B cell (primary cell): Measurements from ENCODE around the gene SYMPK. TPM values are rescaled to one million over a fixed set of nuclear protein-coding genes. Genes with fewer than 3 reads are reported as not detected.

ENCODE experiments used
- ATAC-seq: fragments of 200-7000 bp; cut with Tn5 transposase; one replicate; pipeline ENCODE4 v1.10.0; 2021; ENCODE audit warnings: low read depth, mild to moderate bottlenecking, moderate number of reproducible peaks, moderate library complexity
- CTCF ChIA-PET: fragments of 350-600 bp; sonication (Branson Sonifier 250); formaldehyde crosslinking; loops from one replicate; lab custom pipeline; 2021; ENCODE audit warnings: antibody characterized with exemption, inconsistent platforms; lab: Charles Lee
- POLR2A ChIA-PET: fragments of 350-600 bp; sonication (Branson Sonifier 250); formaldehyde crosslinking; loops from one replicate; lab custom pipeline; 2021; ENCODE audit warnings: antibody characterized with exemption; lab: Charles Lee
- DNase-seq: peaks from one replicate; pipeline ENCODE4 v3.0.0; 2013
- H2AFZ ChIP-seq: 2 replicates; pipeline ENCODE4 v1.6.1; 2012; ENCODE audit warnings: mild to moderate bottlenecking, low read depth, low read length; ENCODE audit not compliant: insufficient read depth, poor library complexity, severe bottlenecking
- H3K27ac ChIP-seq, 2 donors: 1 replicate in 1 of 2; 2 replicates in 1 of 2; pipeline ENCODE4 v1.5.1; 2012 to 2013; ENCODE audit warnings: low read length in 2 of 2, mild to moderate bottlenecking in 2 of 2, moderate library complexity in 1 of 2
- H3K27me3 ChIP-seq, 4 experiments: fragments of 200-600 bp in 1 of 4; sonication (generic) in 1 of 4; replicated peaks in 1 of 4; 1 replicate in 2 of 4; 2 replicates in 2 of 4; pipeline versions ENCODE4 v1.6.1 to v1.7.0; 2013 to 2016; ENCODE audit warnings: low read length in 3 of 4, mild to moderate bottlenecking in 2 of 4, mixed read lengths in 1 of 4, moderate library complexity in 1 of 4; ENCODE audit not compliant: insufficient read depth in 4 of 4, control insufficient read depth in 3 of 4; ENCODE audit errors: control extremely low read depth in 1 of 4
- H3K36me3 ChIP-seq, 2 experiments: replicated peaks in 1 of 2; 1 replicate in 1 of 2; 2 replicates in 1 of 2; pipeline versions ENCODE4 v1.6.1 to v1.7.1; 2013; ENCODE audit warnings: low read length in 1 of 2; ENCODE audit not compliant: insufficient read depth in 2 of 2, control insufficient read depth in 1 of 2; ENCODE audit errors: control extremely low read depth in 1 of 2, extremely low read depth in 1 of 2
- H3K4me1 ChIP-seq, 2 donors: fragments of 200-600 bp in 1 of 2; sonication (generic) in 1 of 2; 1 replicate in 1 of 2; 2 replicates in 1 of 2; pipeline versions ENCODE4 v1.5.1 to v1.6.1; 2013 to 2017; ENCODE audit warnings: low read length in 2 of 2; ENCODE audit not compliant: control insufficient read depth in 2 of 2, insufficient read depth in 2 of 2
- H3K4me2 ChIP-seq: replicated peaks from 2 replicates; pipeline ENCODE3; 2012; ENCODE audit warnings: mild to moderate bottlenecking, low read depth, low read length; ENCODE audit not compliant: poor library complexity, severe bottlenecking
- H3K4me3 ChIP-seq, 5 experiments: fragments of 200-600 bp in 1 of 5; sonication (generic) in 1 of 5; 1 replicate in 3 of 5; 2 replicates in 2 of 5; pipeline versions ENCODE4 v1.5.1 to v1.7.0; 2011 to 2016; ENCODE audit warnings: low read length in 4 of 5, mild to moderate bottlenecking in 4 of 5, low read depth in 2 of 5, control low read depth in 1 of 5, moderate library complexity in 1 of 5; ENCODE audit not compliant: insufficient read depth in 1 of 5; ENCODE audit errors: control extremely low read depth in 1 of 5, extremely low read depth in 1 of 5
- H3K79me2 ChIP-seq: fragments of 200-600 bp; sonication (generic); one replicate; pipeline ENCODE4 v1.6.0; 2016; ENCODE audit warnings: low read length; ENCODE audit not compliant: control insufficient read depth, insufficient read depth
- H3K9ac ChIP-seq: fragments of 200-600 bp; sonication (generic); 2 replicates; pipeline ENCODE4 v1.6.1; 2017; ENCODE audit warnings: mild to moderate bottlenecking, low read length, moderate library complexity
- H3K9me3 ChIP-seq, 3 donors: one replicate each; pipeline versions ENCODE4 v1.6.1 to v1.7.1; 2013; ENCODE audit warnings: low read length in 2 of 3; ENCODE audit not compliant: control insufficient read depth in 2 of 3, insufficient read depth in 1 of 3; ENCODE audit errors: control extremely low read depth in 1 of 3
- H4K20me1 ChIP-seq: 2 replicates; pipeline ENCODE4 v1.6.0; 2012; ENCODE audit warnings: mild to moderate bottlenecking, low read length; ENCODE audit not compliant: insufficient read depth, control insufficient read depth, poor library complexity, severe bottlenecking
- H3K27ac Mint-ChIP-seq: one replicate; pipeline ENCODE4 v1.8.0; 2021; ENCODE audit warnings: mixed read lengths
- H3K27me3 Mint-ChIP-seq: one replicate; pipeline ENCODE4 v1.8.0; 2021; ENCODE audit warnings: mixed read lengths
- H3K4me1 Mint-ChIP-seq: one replicate; pipeline ENCODE4 v1.8.0; 2021; ENCODE audit warnings: mixed read lengths
- H3K4me3 Mint-ChIP-seq: one replicate; pipeline ENCODE4 v1.8.0; 2021; ENCODE audit warnings: mixed read lengths
- H3K9me3 Mint-ChIP-seq: one replicate; pipeline ENCODE4 v1.8.0; 2022; ENCODE audit warnings: mixed read lengths; ENCODE audit not compliant: insufficient read depth
- EZH2 ChIP-seq: IDR thresholded peaks from 2 replicates; pipeline ENCODE4 v1.6.1; 2012; ENCODE audit warnings: borderline replicate concordance, low read depth, mild to moderate bottlenecking, moderate library complexity, low read length; ENCODE audit not compliant: insufficient read depth, poor library complexity, severe bottlenecking
- WGBS: methylation state at CpG from one replicate; pipeline ENCODE4 v1.1.5; 2013; ENCODE audit warnings: missing lambda C conversion rate; ENCODE audit not compliant: insufficient coverage; 5-methylcytosine and 5-hydroxymethylcytosine counted together
- intact Hi-C: fragments of 100-400 bp; cut with micrococcal nuclease; formaldehyde crosslinking; loops from one replicate; pipeline ENCODE4 v1.10.0; 2022
- polyA plus RNA-seq: library from polyadenylated mRNA; depleted of rRNA; stranded (reverse); fragments of >200 nt; gene quantifications from 2 replicates; pipeline ENCODE4 v1.2.3, GENCODE V29; 2012
- total RNA-seq, 2 donors: library from RNA; stranded (reverse); fragments of 120-200 nt in 1 of 2; gene quantifications; 1 replicate in 1 of 2; 2 replicates in 1 of 2; pipeline versions ENCODE4 v1.2.3 to v1.2.4, GENCODE V29; 2013 to 2022
- TF ChIP-seq, protein P1 (sequence below): fragments of 200-600 bp; IDR thresholded peaks from one replicate; pipeline ENCODE4 v1.8.0; 2022; ENCODE audit warnings: antibody characterized with exemption, mild to moderate bottlenecking

Gene SYMPK
- total and polyA plus RNA-seq, 2 donors (not counting 1 experiment from before 2014, with no cell fraction given): 119 to 138 TPM

DNA sequence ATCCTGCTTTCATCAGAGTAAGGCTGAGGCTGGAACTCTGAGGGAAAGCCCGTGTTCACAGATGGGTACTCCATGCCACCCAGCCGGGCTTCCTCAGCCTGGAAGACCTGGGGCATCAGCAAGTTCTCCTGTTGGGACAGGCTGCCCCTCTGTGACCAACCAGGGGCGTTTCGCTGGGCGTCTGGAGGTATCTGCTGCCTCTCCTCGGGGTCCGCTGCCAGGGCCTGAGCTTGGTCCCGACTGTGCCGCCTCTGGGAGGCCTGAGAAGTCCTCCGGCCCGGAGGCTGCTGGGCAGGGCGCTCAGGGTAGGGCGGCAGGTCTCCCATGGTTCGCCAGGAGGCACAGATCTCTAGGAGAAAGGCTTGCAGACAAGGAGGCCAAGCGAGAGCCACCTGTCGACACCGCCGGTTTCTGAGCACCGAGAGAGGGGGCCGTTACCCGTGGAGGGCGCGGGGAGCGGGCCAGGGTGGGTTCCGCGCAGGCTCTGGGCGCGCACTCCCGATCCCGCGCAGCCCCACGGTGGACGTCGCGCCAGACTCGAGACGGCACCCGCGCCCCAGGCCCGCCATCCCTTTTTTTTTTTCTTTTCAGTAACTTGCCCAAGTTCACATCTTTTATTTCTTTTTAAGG lies 48.0 kb downstream of the SYMPK start, which contains the start of gene RSPH6A:
RSPH6A (minus strand) TSS at position 458 of the 630 bp plus-strand sequence; CDS start at position 326, 132 bp downstream.
- peaks cover 3% of the 10 kb centered on the region for H3K27me3 Mint-ChIP-seq
- intact Hi-C loops: no loop called here
- 39% methylated on average over 28 of the region's 40 CpGs for WGBS
- H3K27me3 ChIP-seq: peaks cover 0 to 8% (median 3%) of the 10 kb centered on the region in 4 experiments
- H3K4me3 Mint-ChIP-seq: peak within 1 kb of the TSS; percentile 52
- ChIA-PET POLR2A (no interaction called here), CTCF (interaction anchor here (0.8 to 1.5 kb wide), 2 partner anchors 10 to 15 kb away, joined by 3 to 8 read pairs; no protein-coding TSS in a partner anchor)
- peak within 1 kb of the TSS; percentile 46 for H2AFZ ChIP-seq
- no peak within 1 kb of the TSS for H3K27ac Mint-ChIP-seq
- H3K4me2 ChIP-seq: peak within 1 kb of the TSS; percentile 78
- no peaks in the 10 kb centered on the region for H3K9me3 ChIP-seq
- peaks cover 19 to 23% of the 10 kb centered on the region in 2 donors for H3K4me1 ChIP-seq
- H4K20me1 ChIP-seq: peaks cover 14% of the 10 kb centered on the region
- peak within 1 kb of the TSS; percentile 47 for H3K9ac ChIP-seq
- TF ChIP-seq, protein P1, sequence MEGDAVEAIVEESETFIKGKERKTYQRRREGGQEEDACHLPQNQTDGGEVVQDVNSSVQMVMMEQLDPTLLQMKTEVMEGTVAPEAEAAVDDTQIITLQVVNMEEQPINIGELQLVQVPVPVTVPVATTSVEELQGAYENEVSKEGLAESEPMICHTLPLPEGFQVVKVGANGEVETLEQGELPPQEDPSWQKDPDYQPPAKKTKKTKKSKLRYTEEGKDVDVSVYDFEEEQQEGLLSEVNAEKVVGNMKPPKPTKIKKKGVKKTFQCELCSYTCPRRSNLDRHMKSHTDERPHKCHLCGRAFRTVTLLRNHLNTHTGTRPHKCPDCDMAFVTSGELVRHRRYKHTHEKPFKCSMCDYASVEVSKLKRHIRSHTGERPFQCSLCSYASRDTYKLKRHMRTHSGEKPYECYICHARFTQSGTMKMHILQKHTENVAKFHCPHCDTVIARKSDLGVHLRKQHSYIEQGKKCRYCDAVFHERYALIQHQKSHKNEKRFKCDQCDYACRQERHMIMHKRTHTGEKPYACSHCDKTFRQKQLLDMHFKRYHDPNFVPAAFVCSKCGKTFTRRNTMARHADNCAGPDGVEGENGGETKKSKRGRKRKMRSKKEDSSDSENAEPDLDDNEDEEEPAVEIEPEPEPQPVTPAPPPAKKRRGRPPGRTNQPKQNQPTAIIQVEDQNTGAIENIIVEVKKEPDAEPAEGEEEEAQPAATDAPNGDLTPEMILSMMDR: no peak
- no peak for TF ChIP-seq EZH2
- ATAC-seq (no peak), DNase-seq (no peak)
- peaks cover 0 to 9% of the 10 kb centered on the region in 2 experiments for H3K36me3 ChIP-seq
- H3K9me3 Mint-ChIP-seq: no peaks in the 10 kb centered on the region
- H3K27ac ChIP-seq: no peak within 1 kb of the TSS
- H3K4me1 Mint-ChIP-seq: peaks cover 11% of the 10 kb centered on the region
- no peaks in the 10 kb centered on the region for H3K79me2 ChIP-seq
- peak within 1 kb of the TSS in 3 of 5 experiments; percentile 23 to 36 (median 33) for H3K4me3 ChIP-seq

DNA sequence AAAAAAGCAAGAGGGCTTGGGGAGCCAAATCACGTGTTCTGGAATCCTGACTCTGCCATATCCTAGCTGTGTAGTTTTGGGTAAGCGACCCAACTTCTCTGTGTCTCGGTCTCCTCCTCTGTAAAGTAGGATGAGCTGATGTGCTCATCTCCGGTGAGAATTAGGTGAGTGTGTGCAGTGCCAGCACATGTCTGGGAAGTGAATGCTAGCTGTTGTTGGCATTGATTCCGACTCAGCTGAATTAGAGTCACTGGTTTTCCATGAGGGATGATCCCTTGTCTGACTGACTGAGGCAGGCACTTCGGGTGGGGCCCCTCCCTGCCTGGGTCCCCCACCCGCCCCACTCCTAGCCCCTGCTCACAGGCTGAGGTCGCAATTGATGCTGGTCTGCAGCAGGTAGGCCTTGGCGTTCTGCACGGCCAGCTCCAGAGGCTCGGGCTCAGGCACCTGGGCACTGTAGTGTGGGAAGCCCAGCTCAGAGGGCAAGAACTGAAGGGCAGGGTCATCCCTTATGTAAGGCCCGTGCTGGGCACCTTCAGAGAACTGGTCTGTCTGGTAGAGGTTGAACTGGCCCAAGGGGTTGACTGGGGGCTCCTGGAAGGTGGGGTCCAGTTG lies 48.7 kb downstream of the SYMPK start:
- no peak overlapping the region for H3K4me3 Mint-ChIP-seq
- POLR2A ChIA-PET: no interaction called here
- no peaks in the 10 kb centered on the region for H3K79me2 ChIP-seq
- H3K4me1 Mint-ChIP-seq: peaks cover 11% of the 10 kb centered on the region
- no peak overlapping the region for H3K27ac Mint-ChIP-seq
- H3K9me3 Mint-ChIP-seq: no peaks in the 10 kb centered on the region
- H3K4me1 ChIP-seq: peaks cover 19 to 23% of the 10 kb centered on the region in 2 donors
- H3K4me2 ChIP-seq: no peak overlapping the region
- DNase-seq (no peak), ATAC-seq (no peak)
- H3K9ac ChIP-seq: no peak overlapping the region
- no peak overlapping the region for H2AFZ ChIP-seq
- H3K4me3 ChIP-seq: no peak overlapping the region
- H3K27ac ChIP-seq: no peak overlapping the region
- H3K36me3 ChIP-seq: peaks cover 0 to 4% of the 10 kb centered on the region in 2 experiments
- CTCF ChIA-PET: interaction anchor here (0.8 to 1.5 kb wide), 2 partner anchors 10 to 15 kb away, joined by 3 to 8 read pairs; no protein-coding TSS in a partner anchor
- intact Hi-C loops: no loop called here
- TF ChIP-seq EZH2: no peak
- TF ChIP-seq, protein P1: no peak
- H4K20me1 ChIP-seq: peaks cover 14% of the 10 kb centered on the region
- peaks cover 0 to 8% (median 3%) of the 10 kb centered on the region in 4 experiments for H3K27me3 ChIP-seq
- WGBS: 96% methylated on average over 10 of the region's 12 CpGs
- H3K27me3 Mint-ChIP-seq: peaks cover 3% of the 10 kb centered on the region
- no peaks in the 10 kb centered on the region for H3K9me3 ChIP-seq
